Lung (tissue), 12 donors: ENCODE data around the gene TMEM169. TPM values are rescaled to one million over a fixed set of nuclear protein-coding genes. Genes with fewer than 3 reads are reported as not detected.

ENCODE experiments used
- ATAC-seq: fragments of 200-7000 bp; cut with Tn5 transposase; one replicate; pipeline ENCODE4 v1.9.1; 2020; ENCODE audit warnings: moderate number of reproducible peaks; ENCODE audit not compliant: insufficient read depth, low FRiP score
- DNase-seq, 3 donors: peaks; one replicate each; pipeline ENCODE4 v3.0.0-alpha.2; 2013 to 2017
- H3K27ac ChIP-seq, 2 donors: one replicate each; pipeline ENCODE4 v1.5.1; 2013; ENCODE audit warnings: mild to moderate bottlenecking in 2 of 2, moderate library complexity in 2 of 2, control low read depth in 1 of 2, inconsistent platforms in 1 of 2, low read depth in 1 of 2, low read length in 1 of 2
- H3K27me3 ChIP-seq, 3 donors: one replicate each; pipeline ENCODE4 v1.5.1; 2013; ENCODE audit warnings: low read length in 2 of 3; ENCODE audit not compliant: control insufficient read depth in 3 of 3, insufficient read depth in 3 of 3
- H3K36me3 ChIP-seq, 4 donors: one replicate each; pipeline ENCODE4 v1.5.1; 2013; ENCODE audit warnings: low read length in 4 of 4, mild to moderate bottlenecking in 1 of 4, moderate library complexity in 1 of 4; ENCODE audit not compliant: control insufficient read depth in 4 of 4, insufficient read depth in 4 of 4
- H3K4me1 ChIP-seq, 5 donors: one replicate each; pipeline ENCODE4 v1.5.1; 2013; ENCODE audit warnings: low read length in 5 of 5, mild to moderate bottlenecking in 2 of 5, moderate library complexity in 1 of 5; ENCODE audit not compliant: control insufficient read depth in 5 of 5, insufficient read depth in 5 of 5
- H3K4me3 ChIP-seq: one replicate; pipeline ENCODE4 v1.5.1; 2013; ENCODE audit warnings: mild to moderate bottlenecking, control low read depth, moderate library complexity
- H3K9ac ChIP-seq, 2 donors: one replicate each; pipeline ENCODE4 v1.5.1; 2013; ENCODE audit warnings: low read length in 2 of 2, control low read depth in 1 of 2; ENCODE audit not compliant: insufficient read depth in 1 of 2
- H3K9me3 ChIP-seq, 4 donors: one replicate each; pipeline ENCODE4 v1.5.1; 2013; ENCODE audit warnings: low read length in 3 of 4, mild to moderate bottlenecking in 1 of 4, moderate library complexity in 1 of 4; ENCODE audit not compliant: control insufficient read depth in 4 of 4, insufficient read depth in 3 of 4
- whole genome bisulfite sequencing, 2 donors: extraction: QIAGEN DNeasy Blood & Tissue Kit; methylation state at CpG; one replicate each; pipeline ENCODE4 v1.1.7; 2013; 5-methylcytosine and 5-hydroxymethylcytosine counted together
- polyA plus RNA-seq, 2 donors: library from polyadenylated mRNA; stranded (reverse); fragments of 200-250 nt; gene quantifications; one replicate each; pipeline ENCODE4 v1.2.1, GENCODE V29; 2013
- total RNA-seq, 2 donors: library from RNA; depleted of rRNA in 1 of 2; stranded (reverse); fragments of >200 nt in 1 of 2; gene quantifications; one replicate each; pipeline ENCODE4 v1.2.1, GENCODE V29; 2014 to 2021
- TF ChIP-seq, protein P1 (sequence below): IDR thresholded peaks from 2 replicates; pipeline ENCODE4 v1.5.1; 2012; ENCODE audit warnings: mild to moderate bottlenecking; ENCODE audit errors: control extremely low read depth, extremely low read depth
- donor health status: control.
- donor health status: control.
- donor health status: Bipolar disorder and iron deficiency.
- donor health status: healthy.
- donor health status: DM: yes; HTN: yes; CAD: no.

The TMEM169 gene
- total and polyA plus RNA-seq, 4 donors = 0.14 to 0.67 (median 0.62) TPM

DNA sequence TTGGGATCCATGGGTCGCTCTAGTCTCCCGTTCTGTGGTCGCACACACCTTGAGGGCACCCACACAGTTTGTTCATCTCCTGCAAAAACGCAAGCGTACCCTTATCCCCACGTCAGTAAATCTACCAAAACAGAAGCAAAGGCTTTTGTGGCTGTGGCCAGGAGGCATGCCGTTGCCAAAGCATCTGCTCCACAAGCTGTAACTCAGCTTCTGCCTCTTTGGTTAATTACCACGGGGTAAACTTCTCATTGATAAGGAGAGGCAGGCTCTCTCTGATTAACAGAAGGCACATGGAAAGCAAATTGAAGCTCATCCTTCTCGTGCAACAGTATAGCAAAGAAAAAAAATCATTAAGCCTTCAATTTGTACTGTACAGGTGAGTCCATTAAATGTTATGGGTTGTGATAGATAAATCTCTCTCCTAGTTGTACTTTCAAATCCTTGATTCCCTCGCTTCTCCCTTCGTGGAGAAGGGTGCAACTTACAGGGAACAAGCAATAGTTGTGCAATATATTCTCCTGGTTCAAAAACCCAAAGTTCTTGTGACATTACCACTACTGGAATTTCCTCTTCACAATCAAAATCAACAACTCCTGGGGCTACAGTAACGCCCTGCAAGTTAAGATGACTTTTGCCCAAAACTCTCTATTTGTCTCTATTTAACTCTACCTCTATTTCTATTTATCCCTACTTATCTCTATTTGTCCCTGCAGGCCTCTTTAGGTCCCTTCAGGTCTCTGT lies 10.4 kb upstream of the TMEM169 start:
- no peaks in the 10 kb centered on the region for H3K27me3 ChIP-seq
- TF ChIP-seq, protein P1, sequence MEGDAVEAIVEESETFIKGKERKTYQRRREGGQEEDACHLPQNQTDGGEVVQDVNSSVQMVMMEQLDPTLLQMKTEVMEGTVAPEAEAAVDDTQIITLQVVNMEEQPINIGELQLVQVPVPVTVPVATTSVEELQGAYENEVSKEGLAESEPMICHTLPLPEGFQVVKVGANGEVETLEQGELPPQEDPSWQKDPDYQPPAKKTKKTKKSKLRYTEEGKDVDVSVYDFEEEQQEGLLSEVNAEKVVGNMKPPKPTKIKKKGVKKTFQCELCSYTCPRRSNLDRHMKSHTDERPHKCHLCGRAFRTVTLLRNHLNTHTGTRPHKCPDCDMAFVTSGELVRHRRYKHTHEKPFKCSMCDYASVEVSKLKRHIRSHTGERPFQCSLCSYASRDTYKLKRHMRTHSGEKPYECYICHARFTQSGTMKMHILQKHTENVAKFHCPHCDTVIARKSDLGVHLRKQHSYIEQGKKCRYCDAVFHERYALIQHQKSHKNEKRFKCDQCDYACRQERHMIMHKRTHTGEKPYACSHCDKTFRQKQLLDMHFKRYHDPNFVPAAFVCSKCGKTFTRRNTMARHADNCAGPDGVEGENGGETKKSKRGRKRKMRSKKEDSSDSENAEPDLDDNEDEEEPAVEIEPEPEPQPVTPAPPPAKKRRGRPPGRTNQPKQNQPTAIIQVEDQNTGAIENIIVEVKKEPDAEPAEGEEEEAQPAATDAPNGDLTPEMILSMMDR = no peak
- no peak overlapping the region for H3K4me3 ChIP-seq
- no peak overlapping the region for H3K27ac ChIP-seq
- H3K4me1 ChIP-seq = no peaks in the 10 kb centered on the region
- no peaks in the 10 kb centered on the region for H3K9me3 ChIP-seq
- WGBS, 2 donors = 78 to 82% methylated on average over 12 of the region's 12 CpGs
- DNase-seq (no peak), ATAC-seq (no peak)
- H3K9ac ChIP-seq = no peak overlapping the region
- H3K36me3 ChIP-seq = peaks cover 0 to 3% (median 2%) of the 10 kb centered on the region in 4 donors

- no peaks in the 10 kb centered on the region for H3K9me3 ChIP-seq
- ATAC-seq = no peak
- no peaks in the 10 kb centered on the region for H3K4me1 ChIP-seq
- TF ChIP-seq, protein P1 = no peak
- no peak overlapping the region for H3K9ac ChIP-seq
- H3K27ac ChIP-seq = no peak overlapping the region
- DNase-seq = no peak
- H3K4me3 ChIP-seq = no peak overlapping the region
- peaks cover 0 to 3% (median 1%) of the 10 kb centered on the region in 4 donors for H3K36me3 ChIP-seq
- no peaks in the 10 kb centered on the region for H3K27me3 ChIP-seq
These were observed 9.2 kb upstream of the TMEM169 start for GRCh38 chr2:216072473-216072872.

GRCh38 chr2:216073773-216074172 lies 7.9 kb upstream of the TMEM169 start:
- no peak for ATAC-seq

More at GRCh38 chr2:216073773-216074172, 7.9 kb upstream of the TMEM169 start:
- Histone ChIP-seq H3K9ac (no peak overlapping the region), H3K27ac (no peak overlapping the region), H3K9me3 (no peaks in the 10 kb centered on the region), H3K27me3 (no peaks in the 10 kb centered on the region), H3K4me1 (no peaks in the 10 kb centered on the region), H3K4me3 (no peak overlapping the region), H3K36me3 (peaks cover 0 to 3% (median 1%) of the 10 kb centered on the region in 4 donors)
- TF ChIP-seq, protein P1 = no peak
- no peak for DNase-seq
